Nephron (organoid): Measurements from ENCODE around the gene GOLGA6L9.
"Not testable (repeated sequence)": the region's sequence is repeated elsewhere in the genome, so short reads cannot be mapped to it uniquely, and the experiment has no call there.

Experiments used
- H3K27ac Mint-ChIP-seq, 3 experiments: 2 replicates each; pipeline ENCODE4 v1.8.0; 2020; ENCODE audit warnings: mixed read lengths in 3 of 3, mild to moderate bottlenecking in 2 of 3, moderate library complexity in 1 of 3
- H3K27me3 Mint-ChIP-seq: 2 replicates; pipeline ENCODE4 v1.8.0; 2021; ENCODE audit warnings: low read depth, mild to moderate bottlenecking, moderate library complexity, mixed read lengths
- H3K36me3 Mint-ChIP-seq: 2 replicates; pipeline ENCODE4 v1.8.0; 2020; ENCODE audit warnings: low read depth, mixed read lengths
- H3K4me1 Mint-ChIP-seq: 2 replicates; pipeline ENCODE4 v1.8.0; 2020; ENCODE audit warnings: mixed read lengths
- H3K4me3 Mint-ChIP-seq, 3 experiments: 2 replicates each; pipeline ENCODE4 v1.8.0; 2020; ENCODE audit warnings: mild to moderate bottlenecking in 3 of 3, mixed read lengths in 3 of 3, moderate library complexity in 2 of 3
- H3K9me3 Mint-ChIP-seq: 2 replicates; pipeline ENCODE4 v1.8.0; 2020; ENCODE audit warnings: mixed read lengths
- TF ChIP-seq, protein P1 (sequence below), 3 experiments: fragments of 200-600 bp; sonication (generic); IDR thresholded peaks; one replicate each; pipeline ENCODE4 v1.5.0; 2021; ENCODE audit warnings: antibody characterized with exemption in 3 of 3; ENCODE audit not compliant: unreplicated experiment in 3 of 3

Gene GOLGA6L9

DNA sequence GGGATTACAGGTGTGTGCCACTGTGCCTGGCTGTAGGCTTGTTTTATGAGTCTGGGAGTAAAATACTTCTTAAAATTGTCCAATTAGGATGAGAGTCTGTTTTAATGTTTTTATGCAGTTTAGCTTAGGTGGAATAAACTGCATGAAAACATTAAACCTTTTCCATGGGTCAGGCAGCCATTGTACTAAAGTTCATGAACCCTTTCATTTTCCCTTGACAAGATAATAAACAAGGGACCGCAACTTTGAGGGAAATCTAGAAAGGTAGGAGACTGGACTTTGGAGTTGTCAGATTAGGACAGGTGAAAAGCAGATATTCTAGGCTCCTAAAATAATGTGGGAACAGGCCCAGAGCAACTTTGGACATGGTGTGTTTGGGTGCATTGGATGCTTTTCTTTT lies 27.3 kb upstream of the GOLGA6L9 start:
- not testable (repeated sequence) for H3K4me3 Mint-ChIP-seq, H3K9me3 Mint-ChIP-seq

DNA sequence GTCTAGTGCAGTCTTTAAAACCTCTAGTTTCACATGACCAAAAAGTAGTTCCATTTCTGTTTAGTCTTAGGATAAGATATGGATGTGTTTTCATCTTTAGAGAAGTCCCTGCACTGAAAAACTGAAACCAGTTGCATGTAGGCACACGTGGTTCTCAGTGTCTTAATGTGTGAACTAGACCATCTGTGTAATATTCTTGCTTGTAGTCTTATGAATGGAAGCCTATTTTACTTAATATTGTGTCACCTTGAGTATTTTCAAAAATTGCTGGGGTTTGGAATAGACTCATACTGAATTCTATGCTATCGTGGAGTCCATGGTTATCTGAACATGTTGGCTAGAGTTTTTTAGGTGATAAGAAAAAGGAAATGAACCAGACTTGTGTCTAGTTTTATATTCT lies 23.4 kb upstream of the GOLGA6L9 start:
- not testable (repeated sequence) for H3K4me3 Mint-ChIP-seq, H3K27me3 Mint-ChIP-seq, H3K4me1 Mint-ChIP-seq, H3K9me3 Mint-ChIP-seq, H3K27ac Mint-ChIP-seq
- H3K36me3 Mint-ChIP-seq = peaks cover 22% of the 10 kb centered on the region

More for the DNA sequence above, 27.3 kb upstream of the GOLGA6L9 start:
- not testable (repeated sequence) for H3K27ac Mint-ChIP-seq, H3K4me1 Mint-ChIP-seq, H3K27me3 Mint-ChIP-seq
- H3K36me3 Mint-ChIP-seq = peaks cover 22% of the 10 kb centered on the region

DNA sequence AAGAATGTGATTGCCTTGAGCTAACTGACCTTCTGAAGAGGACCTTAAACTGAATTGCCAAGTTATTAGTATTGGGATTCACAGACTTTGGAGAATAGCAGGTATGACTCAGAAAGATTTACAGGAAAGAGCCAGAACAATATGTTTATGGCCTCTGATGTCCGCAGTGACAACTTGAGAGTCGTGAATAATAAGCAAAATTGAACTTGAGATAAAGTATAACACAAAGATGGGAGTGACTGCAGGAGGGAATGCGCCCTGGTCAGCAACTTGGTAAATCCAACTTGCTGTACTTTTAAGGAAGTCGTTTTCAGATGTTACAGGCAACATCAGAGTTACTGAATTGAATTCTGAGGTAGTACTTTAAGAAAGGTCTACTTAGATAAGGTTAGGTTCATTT lies 19.3 kb upstream of the GOLGA6L9 start:
- H3K27ac Mint-ChIP-seq = peak overlapping the region; percentile 20 to 78 (median 27)
- H3K9me3 Mint-ChIP-seq = not testable (repeated sequence)

DNA sequence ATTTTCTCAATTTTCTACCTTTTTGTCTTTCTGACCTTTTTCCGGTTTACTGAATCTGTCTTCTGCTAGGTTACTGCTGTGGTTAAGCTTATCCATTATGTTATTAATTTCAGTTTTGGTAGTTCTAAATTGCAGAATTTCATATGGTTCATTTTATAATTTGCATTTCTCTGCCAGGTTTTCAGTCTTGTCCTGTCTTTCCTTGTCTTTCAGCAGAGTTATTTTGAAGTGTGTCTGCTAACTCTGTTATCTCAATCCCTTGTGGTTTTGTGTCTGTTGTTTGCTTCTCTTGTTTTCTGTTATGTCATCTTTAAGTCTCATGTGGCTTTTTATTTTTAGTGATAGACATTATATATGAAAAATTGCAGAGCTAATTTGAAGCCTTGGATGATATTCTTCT lies 18.0 kb upstream of the GOLGA6L9 start:
- peaks cover 28% of the 10 kb centered on the region for H3K36me3 Mint-ChIP-seq
- H3K27ac Mint-ChIP-seq = peak overlapping the region in 1 of 3 experiments; percentile 34
- H3K9me3 Mint-ChIP-seq, H3K4me1 Mint-ChIP-seq, H3K4me3 Mint-ChIP-seq, H3K27me3 Mint-ChIP-seq: not testable (repeated sequence)

More for the DNA sequence above, 19.3 kb upstream of the GOLGA6L9 start:
- not testable (repeated sequence) for H3K4me1 Mint-ChIP-seq, H3K27me3 Mint-ChIP-seq, H3K4me3 Mint-ChIP-seq
- peaks cover 20% of the 10 kb centered on the region for H3K36me3 Mint-ChIP-seq

DNA sequence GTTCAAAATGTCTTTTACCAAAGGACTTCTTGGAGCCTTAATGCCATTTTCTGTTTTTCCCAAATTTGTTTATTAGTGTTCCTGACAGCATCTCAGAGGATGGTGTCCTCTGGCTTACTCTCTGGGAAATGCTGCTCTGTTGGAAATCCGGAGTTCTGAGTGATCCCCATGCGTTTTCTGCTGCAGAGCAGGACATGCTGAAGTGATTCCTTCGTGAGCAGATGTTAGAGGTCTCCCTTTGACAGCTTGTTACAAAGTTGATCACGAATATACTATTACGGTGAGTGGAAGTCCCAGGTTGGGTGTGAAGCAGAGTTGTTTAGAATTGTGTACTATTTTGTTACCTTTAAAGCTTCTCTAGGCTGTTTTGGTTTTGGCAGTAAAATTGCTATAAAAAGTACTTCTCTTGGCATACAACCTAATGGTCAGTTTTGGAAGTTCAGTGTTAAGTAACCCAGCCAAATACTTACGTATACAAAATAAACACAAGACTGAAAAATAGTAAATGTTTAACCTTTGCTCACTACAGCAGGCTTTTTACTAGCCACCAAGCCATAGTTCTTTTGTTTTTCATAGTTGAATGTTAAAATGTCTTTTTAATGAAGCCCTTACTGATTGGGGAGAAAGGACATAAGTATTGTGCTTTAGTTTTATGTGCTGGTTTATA lies 15.0 kb upstream of the GOLGA6L9 start:
- H3K9me3 Mint-ChIP-seq, H3K4me1 Mint-ChIP-seq, H3K4me3 Mint-ChIP-seq, H3K27me3 Mint-ChIP-seq: not testable (repeated sequence)
- Mint-ChIP-seq H3K36me3 (peaks cover 32% of the 10 kb centered on the region), H3K27ac (peak overlapping the region; percentile 58 to 82 (median 59))
- TF ChIP-seq, protein P1, sequence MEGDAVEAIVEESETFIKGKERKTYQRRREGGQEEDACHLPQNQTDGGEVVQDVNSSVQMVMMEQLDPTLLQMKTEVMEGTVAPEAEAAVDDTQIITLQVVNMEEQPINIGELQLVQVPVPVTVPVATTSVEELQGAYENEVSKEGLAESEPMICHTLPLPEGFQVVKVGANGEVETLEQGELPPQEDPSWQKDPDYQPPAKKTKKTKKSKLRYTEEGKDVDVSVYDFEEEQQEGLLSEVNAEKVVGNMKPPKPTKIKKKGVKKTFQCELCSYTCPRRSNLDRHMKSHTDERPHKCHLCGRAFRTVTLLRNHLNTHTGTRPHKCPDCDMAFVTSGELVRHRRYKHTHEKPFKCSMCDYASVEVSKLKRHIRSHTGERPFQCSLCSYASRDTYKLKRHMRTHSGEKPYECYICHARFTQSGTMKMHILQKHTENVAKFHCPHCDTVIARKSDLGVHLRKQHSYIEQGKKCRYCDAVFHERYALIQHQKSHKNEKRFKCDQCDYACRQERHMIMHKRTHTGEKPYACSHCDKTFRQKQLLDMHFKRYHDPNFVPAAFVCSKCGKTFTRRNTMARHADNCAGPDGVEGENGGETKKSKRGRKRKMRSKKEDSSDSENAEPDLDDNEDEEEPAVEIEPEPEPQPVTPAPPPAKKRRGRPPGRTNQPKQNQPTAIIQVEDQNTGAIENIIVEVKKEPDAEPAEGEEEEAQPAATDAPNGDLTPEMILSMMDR (IDR thresholded peaks at IDR 0.05; ENCODE audit: unreplicated experiment in 3 of 3) = peak in 1 of 3 experiments; percentile 23

DNA sequence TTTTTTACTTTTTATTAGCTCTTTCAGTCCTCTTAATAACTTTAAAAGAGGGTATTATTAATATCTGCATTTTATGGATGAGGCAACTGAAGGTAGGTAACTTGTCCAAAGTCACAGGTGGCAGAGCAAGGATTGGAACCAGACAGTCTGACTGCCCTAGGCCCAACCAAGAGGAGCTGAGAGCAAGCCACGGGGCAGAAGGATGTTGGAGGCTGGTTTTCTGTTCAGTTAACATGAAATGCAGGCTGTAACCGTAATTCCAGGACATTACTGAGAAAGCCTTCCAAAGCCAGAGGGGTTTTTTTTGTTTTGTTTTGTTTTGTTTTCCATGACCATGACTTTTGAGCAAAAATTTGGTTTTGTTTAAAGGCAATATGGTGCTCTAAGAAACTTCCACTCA lies 9.1 kb upstream of the GOLGA6L9 start:
- not testable (repeated sequence) for H3K27me3 Mint-ChIP-seq, H3K4me3 Mint-ChIP-seq, H3K27ac Mint-ChIP-seq, H3K4me1 Mint-ChIP-seq, H3K9me3 Mint-ChIP-seq
- H3K36me3 Mint-ChIP-seq = peaks cover 22% of the 10 kb centered on the region

DNA sequence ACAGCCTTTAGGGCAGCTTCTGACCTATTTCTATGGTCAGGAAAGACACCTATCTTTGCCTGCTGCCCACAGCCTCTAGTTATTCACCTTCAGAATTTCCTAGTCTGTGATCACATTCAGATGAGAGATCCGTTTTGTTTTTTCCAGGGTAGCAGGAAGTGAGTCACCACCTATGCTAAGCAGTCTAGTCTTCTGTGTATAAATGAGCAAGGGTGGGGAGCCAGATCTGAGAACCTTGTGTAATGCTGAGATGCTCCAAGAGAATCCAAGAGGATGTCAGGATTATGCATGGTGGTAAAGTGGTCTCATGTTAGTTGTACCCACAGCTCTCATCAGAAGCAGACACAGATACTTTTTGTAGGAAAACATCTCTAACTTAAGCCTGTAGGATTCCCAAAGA lies 8.7 kb upstream of the GOLGA6L9 start:
- H3K36me3 Mint-ChIP-seq = peaks cover 18% of the 10 kb centered on the region
- H3K27me3 Mint-ChIP-seq, H3K9me3 Mint-ChIP-seq, H3K4me3 Mint-ChIP-seq, H3K4me1 Mint-ChIP-seq, H3K27ac Mint-ChIP-seq: not testable (repeated sequence)

DNA sequence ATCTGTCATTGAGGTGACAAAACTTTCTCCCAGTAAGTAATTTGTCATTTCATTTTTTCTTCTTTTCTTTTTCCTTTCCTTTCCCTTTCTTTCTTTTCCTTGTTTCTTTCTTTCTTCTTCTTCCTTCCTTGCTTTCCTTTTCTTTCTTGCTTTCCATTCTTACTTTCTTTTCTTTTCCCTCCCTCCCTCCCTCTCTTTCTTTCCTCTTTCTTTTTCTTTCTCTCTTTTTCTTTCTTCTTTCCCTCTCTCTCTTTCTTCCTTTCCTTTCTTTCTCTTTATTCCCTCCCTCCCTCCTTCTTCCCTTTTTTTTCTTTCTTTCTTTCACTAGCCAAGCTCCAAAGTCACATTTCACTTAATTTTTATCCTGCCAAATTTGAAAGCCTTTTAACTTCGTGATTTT lies 2.5 kb upstream of the GOLGA6L9 start:
- not testable (repeated sequence) for H3K27me3 Mint-ChIP-seq, H3K4me1 Mint-ChIP-seq, H3K4me3 Mint-ChIP-seq, H3K27ac Mint-ChIP-seq, H3K9me3 Mint-ChIP-seq, H3K36me3 Mint-ChIP-seq

DNA sequence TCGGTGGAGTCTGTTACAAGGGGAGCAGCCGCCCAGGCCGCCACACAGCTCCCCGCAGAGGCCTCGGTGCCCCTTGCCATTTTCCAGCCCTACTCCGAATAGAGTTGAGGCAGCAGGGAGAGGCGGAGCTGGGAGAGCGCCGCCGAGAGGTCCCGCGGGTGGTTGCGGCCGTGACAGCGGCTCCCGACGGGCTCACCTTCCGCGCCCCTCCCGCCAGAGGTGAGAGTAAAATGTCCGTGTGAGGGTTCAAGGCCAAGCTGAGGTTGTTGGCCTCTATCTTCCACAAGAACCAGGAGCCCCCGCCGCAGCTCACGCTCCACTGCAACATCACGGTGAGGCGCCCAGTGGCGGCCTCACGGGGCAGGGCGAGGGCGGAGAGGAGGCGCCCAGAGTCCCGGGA lies 15.8 kb downstream of the GOLGA6L9 start:
- not testable (repeated sequence) for H3K4me1 Mint-ChIP-seq, H3K36me3 Mint-ChIP-seq, H3K27ac Mint-ChIP-seq, H3K27me3 Mint-ChIP-seq, H3K4me3 Mint-ChIP-seq, H3K9me3 Mint-ChIP-seq

DNA sequence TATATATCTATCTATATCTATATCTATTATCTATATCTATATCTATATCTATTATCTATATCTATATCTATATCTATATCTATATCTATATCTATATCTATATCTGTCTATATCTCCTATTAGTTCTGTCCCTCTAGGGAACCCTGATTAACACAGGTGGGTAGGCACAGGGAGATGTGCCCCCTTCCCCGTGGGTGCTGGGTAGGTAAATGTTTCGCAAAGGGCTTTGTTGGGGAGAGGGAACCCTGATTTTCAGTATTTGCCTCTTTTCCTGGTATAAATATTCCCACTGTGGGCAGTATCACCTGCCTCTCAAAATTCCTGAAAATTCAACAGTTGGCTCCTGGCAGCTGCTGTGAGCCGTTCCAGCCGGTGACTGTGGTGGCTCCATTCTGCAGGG lies 27.7 kb downstream of the GOLGA6L9 start:
- not testable (repeated sequence) for H3K36me3 Mint-ChIP-seq, H3K4me3 Mint-ChIP-seq, H3K27me3 Mint-ChIP-seq, H3K9me3 Mint-ChIP-seq, H3K4me1 Mint-ChIP-seq, H3K27ac Mint-ChIP-seq

DNA sequence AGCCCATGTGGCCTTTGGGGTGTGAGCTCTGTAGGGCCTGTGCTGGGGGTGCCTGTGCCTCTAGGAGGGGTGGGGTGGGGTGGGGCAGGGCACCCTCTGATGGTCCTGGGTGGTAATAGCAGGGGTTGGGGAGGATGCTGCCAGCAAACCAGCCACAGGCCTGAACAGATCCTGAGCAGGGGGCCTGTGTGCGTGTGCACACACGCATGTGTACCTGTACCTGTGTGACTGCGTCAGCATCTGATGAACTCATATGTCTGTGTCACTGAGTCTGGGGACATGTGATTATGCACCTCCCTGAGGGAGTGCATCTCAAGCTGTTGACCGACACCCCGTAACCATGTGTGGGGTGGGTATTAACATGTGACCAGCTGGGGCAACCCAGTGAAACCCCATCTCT lies 36.0 kb downstream of the GOLGA6L9 start:
- H3K36me3 Mint-ChIP-seq, H3K27me3 Mint-ChIP-seq, H3K4me3 Mint-ChIP-seq, H3K9me3 Mint-ChIP-seq, H3K4me1 Mint-ChIP-seq, H3K27ac Mint-ChIP-seq: not testable (repeated sequence)
